ENCODE data around the gene APPBP2. TPM values are rescaled to one million over a fixed set of nuclear protein-coding genes. Genes with fewer than 3 reads are reported as not detected.

Gene APPBP2
- total RNA-seq, 1 experiment from 2014 or later = 25.3 TPM

- Histone ChIP-seq H3K4me3 (ENCODE audit: low read depth, low read length) (no peak overlapping the region), H3K9me3 (no peaks in the 10 kb centered on the region), H3K4me1 (no peaks in the 10 kb centered on the region), H3K27me3 (replicated peaks; ENCODE audit: control insufficient read depth, insufficient read depth, low read length) (no peaks in the 10 kb centered on the region), H3K36me3 (ENCODE audit: control insufficient read depth, insufficient read depth, low read length) (no peaks in the 10 kb centered on the region)
- no peak overlapping the region for H3K27ac Mint-ChIP-seq (ENCODE audit: unreplicated experiment)
- H3K27me3 Mint-ChIP-seq (ENCODE audit: insufficient read depth, unreplicated experiment) = no peaks in the 10 kb centered on the region
- no TSS peak for BruUV-seq (replicated peaks)
- no peaks in the 10 kb centered on the region for H3K4me1 Mint-ChIP-seq (ENCODE audit: low read depth, unreplicated experiment)
- ChIA-PET CTCF (no interaction called here), POLR2A (interaction anchor here (0.6 kb wide), 1 partner anchor 111 kb away, joined by 4 read pairs; no protein-coding TSS in a partner anchor)
- H3K9me3 Mint-ChIP-seq (ENCODE audit: unreplicated experiment) = no peaks in the 10 kb centered on the region
- intact Hi-C loops (cut with micrococcal nuclease; ENCODE audit: unreplicated experiment) = loop anchor here (10.0 kb wide), 1 partner anchor 72 kb away; no protein-coding TSS in a partner anchor
- H3K36me3 Mint-ChIP-seq (ENCODE audit: insufficient read depth, unreplicated experiment) = peaks cover 12% of the 10 kb centered on the region
- TF ChIP-seq CTCF (IDR thresholded peaks at IDR 0.05; ENCODE audit: insufficient read depth in 1 of 2, low read depth in 1 of 2, low read length in 1 of 2, severe bottlenecking in 1 of 2, unreplicated experiment in 1 of 2) = no peak
- H3K4me3 Mint-ChIP-seq (ENCODE audit: unreplicated experiment) = no peak overlapping the region
- DNase-seq = no peak
Measured at GRCh38 chr17:60396412-60396811, 129.6 kb downstream of the APPBP2 start.

- Histone ChIP-seq H3K4me1 (peaks cover 2% of the 10 kb centered on the region; the same call in 1 of the 2 replicates), H3K27me3 (replicated peaks; ENCODE audit: control insufficient read depth, insufficient read depth, low read length) (no peaks in the 10 kb centered on the region), H3K36me3 (ENCODE audit: control insufficient read depth, insufficient read depth, low read length) (no peaks in the 10 kb centered on the region), H3K4me3 (ENCODE audit: low read depth, low read length) (no peak overlapping the region), H3K9me3 (no peaks in the 10 kb centered on the region)
- BruUV-seq (replicated peaks) = no TSS peak
- no peaks in the 10 kb centered on the region for H3K9me3 Mint-ChIP-seq (ENCODE audit: unreplicated experiment)
- no peak overlapping the region for H3K27ac Mint-ChIP-seq (ENCODE audit: unreplicated experiment)
- H3K4me1 Mint-ChIP-seq (ENCODE audit: low read depth, unreplicated experiment) = peaks cover 3% of the 10 kb centered on the region
- CTCF ChIA-PET = no interaction called here
- intact Hi-C loops (cut with micrococcal nuclease; ENCODE audit: unreplicated experiment) = loop anchor here (10.0 kb wide), 1 partner anchor 71 kb away; no protein-coding TSS in a partner anchor
- no peak for TF ChIP-seq CTCF (IDR thresholded peaks at IDR 0.05; ENCODE audit: insufficient read depth in 1 of 2, low read depth in 1 of 2, low read length in 1 of 2, severe bottlenecking in 1 of 2, unreplicated experiment in 1 of 2)
- no peaks in the 10 kb centered on the region for H3K27me3 Mint-ChIP-seq (ENCODE audit: insufficient read depth, unreplicated experiment)
- POLR2A ChIA-PET = no interaction called here
- peaks cover 19% of the 10 kb centered on the region for H3K36me3 Mint-ChIP-seq (ENCODE audit: insufficient read depth, unreplicated experiment)
- DNase-seq = no peak
- H3K4me3 Mint-ChIP-seq (ENCODE audit: unreplicated experiment) = no peak overlapping the region
Measured at GRCh38 chr17:60395508-60396065, 130.5 kb downstream of the APPBP2 start.

GRCh38 chr17:60393840-60394723, 132.0 kb downstream of the APPBP2 start:
- peaks cover 8% of the 10 kb centered on the region; the same call in 1 of the 2 replicates for H3K4me1 ChIP-seq
- H3K27me3 ChIP-seq (replicated peaks; ENCODE audit: control insufficient read depth, insufficient read depth, low read length) = no peaks in the 10 kb centered on the region
- no peak for DNase-seq
- Mint-ChIP-seq H3K27me3 (ENCODE audit: insufficient read depth, unreplicated experiment) (no peaks in the 10 kb centered on the region), H3K9me3 (ENCODE audit: unreplicated experiment) (no peaks in the 10 kb centered on the region), H3K36me3 (ENCODE audit: insufficient read depth, unreplicated experiment) (peaks cover 19% of the 10 kb centered on the region), H3K4me1 (ENCODE audit: low read depth, unreplicated experiment) (peaks cover 13% of the 10 kb centered on the region), H3K27ac (ENCODE audit: unreplicated experiment) (no peak overlapping the region), H3K4me3 (ENCODE audit: unreplicated experiment) (peak overlapping the region; percentile 22)
- H3K36me3 ChIP-seq (ENCODE audit: control insufficient read depth, insufficient read depth, low read length) = no peaks in the 10 kb centered on the region
- intact Hi-C loops (cut with micrococcal nuclease; ENCODE audit: unreplicated experiment) = loop anchor here (5.0 to 10.0 kb wide), 2 partner anchors 69 to 162 kb away; no protein-coding TSS in a partner anchor
- POLR2A ChIA-PET = interaction anchor here (0.6 kb wide), 1 partner anchor 455 kb away, joined by 3 read pairs; no protein-coding TSS in a partner anchor
- BruUV-seq (replicated peaks) = no TSS peak
- no peak overlapping the region for H3K4me3 ChIP-seq (ENCODE audit: low read depth, low read length)
- no peaks in the 10 kb centered on the region for H3K9me3 ChIP-seq
- no peak for TF ChIP-seq CTCF (IDR thresholded peaks at IDR 0.05; ENCODE audit: insufficient read depth in 1 of 2, low read depth in 1 of 2, low read length in 1 of 2, severe bottlenecking in 1 of 2, unreplicated experiment in 1 of 2)
- CTCF ChIA-PET = no interaction called here

Data from Caco-2 (cell line).